HUES64 (cell line): ENCODE data around the gene HAUS7.

ENCODE experiments used
- H3K27ac ChIP-seq: 2 replicates; pipeline ENCODE4 v1.7.0; 2013; ENCODE audit warnings: low read depth, low read length, inconsistent platforms
- H3K27me3 ChIP-seq: 2 replicates; pipeline ENCODE4 v1.6.1; 2013; ENCODE audit warnings: mild to moderate bottlenecking, low read length; ENCODE audit not compliant: insufficient read depth
- H3K36me3 ChIP-seq: 2 replicates; pipeline ENCODE4 v1.6.1; 2013; ENCODE audit warnings: mild to moderate bottlenecking, low read length; ENCODE audit not compliant: insufficient read depth
- H3K4me1 ChIP-seq: 2 replicates; pipeline ENCODE4 v1.6.1; 2013; ENCODE audit warnings: mild to moderate bottlenecking, low read length, moderate library complexity; ENCODE audit not compliant: insufficient read depth
- H3K4me3 ChIP-seq: 2 replicates; pipeline ENCODE4 v1.5.1; 2013; ENCODE audit warnings: mild to moderate bottlenecking, low read length, moderate library complexity
- H3K9ac ChIP-seq: 2 replicates; pipeline ENCODE4 v1.6.1; 2013; ENCODE audit warnings: mild to moderate bottlenecking, low read depth, low read length
- H3K9me3 ChIP-seq: 2 replicates; pipeline ENCODE4 v1.6.1; 2013; ENCODE audit warnings: low read depth, low read length; ENCODE audit not compliant: insufficient read depth
- WGBS: fragments of 150-250, 120-280 bp; methylation state at CpG from one replicate; pipeline ENCODE4 v1.1.7; 2013; ENCODE audit warnings: missing lambda C conversion rate; 5-methylcytosine and 5-hydroxymethylcytosine counted together

Gene HAUS7

GRCh38 chrX:153498453-153498852, 28.1 kb upstream of the HAUS7 start:
- Histone ChIP-seq H3K4me3 (no peak overlapping the region), H3K27ac (no peak overlapping the region), H3K27me3 (no peaks in the 10 kb centered on the region; the same call in 1 of the 2 replicates), H3K4me1 (no peaks in the 10 kb centered on the region), H3K36me3 (no peaks in the 10 kb centered on the region), H3K9me3 (no peaks in the 10 kb centered on the region), H3K9ac (no peak overlapping the region)
- 62% methylated on average over 4 of the region's 7 CpGs for WGBS

- 73% methylated on average over 3 of the region's 8 CpGs for WGBS
- 0 out of 2 replicates have a peak, but pooled peaks cover 4% of the 10 kb centered on the region for H3K4me1 ChIP-seq
- H3K27ac ChIP-seq = no peak overlapping the region
- H3K36me3 ChIP-seq = no peaks in the 10 kb centered on the region
- no peaks in the 10 kb centered on the region for H3K9me3 ChIP-seq
- no peak overlapping the region for H3K4me3 ChIP-seq
- H3K9ac ChIP-seq = no peak overlapping the region
- no peaks in the 10 kb centered on the region; the same call in 1 of the 2 replicates for H3K27me3 ChIP-seq
These were observed 26.2 kb upstream of the HAUS7 start for GRCh38 chrX:153496590-153496959.

- Histone ChIP-seq H3K9ac (no peak overlapping the region), H3K27me3 (no peaks in the 10 kb centered on the region; the same call in 1 of the 2 replicates)
- WGBS = 85% methylated on average over 18 of the region's 18 CpGs
These were observed 25.7 kb upstream of the HAUS7 start for GRCh38 chrX:153495903-153496589.

GRCh38 chrX:153495362-153495751, 25.0 kb upstream of the HAUS7 start:
- Histone ChIP-seq H3K4me3 (peak overlapping the region; percentile 40; the same call in 1 of the 2 replicates), H3K9me3 (no peaks in the 10 kb centered on the region), H3K36me3 (no peaks in the 10 kb centered on the region), H3K27ac (no peak overlapping the region), H3K27me3 (no peaks in the 10 kb centered on the region; the same call in 1 of the 2 replicates), H3K4me1 (0 out of 2 replicates have a peak, but pooled peaks cover 4% of the 10 kb centered on the region), H3K9ac (no peak overlapping the region)
- WGBS = 79% methylated on average over 17 of the region's 17 CpGs

More at GRCh38 chrX:153495903-153496589, 25.7 kb upstream of the HAUS7 start:
- H3K9me3 ChIP-seq = no peaks in the 10 kb centered on the region
- H3K4me1 ChIP-seq = 0 out of 2 replicates have a peak, but pooled peaks cover 4% of the 10 kb centered on the region
- H3K4me3 ChIP-seq = no peak overlapping the region
- H3K36me3 ChIP-seq = no peaks in the 10 kb centered on the region
- H3K27ac ChIP-seq = no peak overlapping the region

- 17% methylated on average over 32 of the region's 41 CpGs for WGBS
- H3K9ac ChIP-seq = no peak within 1 kb of the TSS
- no peaks in the 10 kb centered on the region; the same call in 1 of the 2 replicates for H3K27me3 ChIP-seq
- H3K4me1 ChIP-seq = 0 out of 2 replicates have a peak, but pooled peaks cover 4% of the 10 kb centered on the region
- H3K9me3 ChIP-seq = no peaks in the 10 kb centered on the region
- no peaks in the 10 kb centered on the region for H3K36me3 ChIP-seq
- peak within 1 kb of the TSS; percentile 40 for H3K4me3 ChIP-seq
- no peak within 1 kb of the TSS for H3K27ac ChIP-seq
These were observed 24.4 kb upstream of the HAUS7 start, which contains the start of gene BGN for GRCh38 chrX:153494541-153495361. TSS of gene BGN (plus strand) at chrX:153494980. CDS start at chrX:153504632, 9,652 bp downstream.

GRCh38 chrX:153494061-153494460, 23.7 kb upstream of the HAUS7 start:
- 83% methylated on average over 12 of the region's 12 CpGs for WGBS
- Histone ChIP-seq H3K4me3 (no peak overlapping the region), H3K36me3 (no peaks in the 10 kb centered on the region), H3K27ac (no peak overlapping the region), H3K9ac (no peak overlapping the region), H3K9me3 (no peaks in the 10 kb centered on the region), H3K27me3 (no peaks in the 10 kb centered on the region; the same call in 1 of the 2 replicates), H3K4me1 (0 out of 2 replicates have a peak, but pooled peaks cover 4% of the 10 kb centered on the region)

GRCh38 chrX:153493085-153493484, 22.7 kb upstream of the HAUS7 start:
- H3K9me3 ChIP-seq = no peaks in the 10 kb centered on the region
- H3K27me3 ChIP-seq = no peaks in the 10 kb centered on the region; the same call in 1 of the 2 replicates
- H3K4me1 ChIP-seq = 0 out of 2 replicates have a peak, but pooled peaks cover 4% of the 10 kb centered on the region
- no peak overlapping the region for H3K4me3 ChIP-seq
- 94% methylated on average over 7 of the region's 11 CpGs for WGBS
- no peak overlapping the region for H3K9ac ChIP-seq
- no peak overlapping the region for H3K27ac ChIP-seq
- no peaks in the 10 kb centered on the region for H3K36me3 ChIP-seq

GRCh38 chrX:153492543-153492942, 22.2 kb upstream of the HAUS7 start:
- Histone ChIP-seq H3K4me3 (no peak overlapping the region), H3K36me3 (no peaks in the 10 kb centered on the region), H3K9ac (no peak overlapping the region), H3K9me3 (no peaks in the 10 kb centered on the region), H3K27ac (no peak overlapping the region), H3K27me3 (no peaks in the 10 kb centered on the region; the same call in 1 of the 2 replicates), H3K4me1 (0 out of 2 replicates have a peak, but pooled peaks cover 4% of the 10 kb centered on the region)
- 82% methylated on average over 12 of the region's 12 CpGs for WGBS

- Histone ChIP-seq H3K27me3 (no peaks in the 10 kb centered on the region; the same call in 1 of the 2 replicates), H3K27ac (no peak overlapping the region), H3K36me3 (no peaks in the 10 kb centered on the region), H3K4me1 (0 out of 2 replicates have a peak, but pooled peaks cover 4% of the 10 kb centered on the region), H3K9me3 (no peaks in the 10 kb centered on the region), H3K9ac (no peak overlapping the region), H3K4me3 (no peak overlapping the region)
- WGBS = 40% methylated on average over 11 of the region's 11 CpGs
These were observed 21.5 kb upstream of the HAUS7 start for GRCh38 chrX:153491918-153492317.

GRCh38 chrX:153491351-153491914, 21.1 kb upstream of the HAUS7 start:
- no peak overlapping the region for H3K4me3 ChIP-seq
- no peaks in the 10 kb centered on the region for H3K9me3 ChIP-seq
- 0 out of 2 replicates have a peak, but pooled peaks cover 4% of the 10 kb centered on the region for H3K4me1 ChIP-seq
- H3K27ac ChIP-seq = no peak overlapping the region
- no peaks in the 10 kb centered on the region for H3K36me3 ChIP-seq
- no peaks in the 10 kb centered on the region; the same call in 1 of the 2 replicates for H3K27me3 ChIP-seq
- 58% methylated on average over 10 of the region's 10 CpGs for WGBS
- H3K9ac ChIP-seq = no peak overlapping the region
